Panc1 (cell line): ENCODE data around the gene MYBBP1A.

Source experiments
- POLR2AphosphoS5 ChIP-seq: IDR thresholded peaks from 2 replicates; pipeline ENCODE4 v1.6.1; 2012; ENCODE audit warnings: mild to moderate bottlenecking, low read depth, low read length, moderate library complexity
- TF ChIP-seq, protein P1 (sequence below): fragments of 450-650 bp; IDR thresholded peaks from 2 replicates; pipeline ENCODE4 v1.5.1; 2017; ENCODE audit warnings: mild to moderate bottlenecking

DNA sequence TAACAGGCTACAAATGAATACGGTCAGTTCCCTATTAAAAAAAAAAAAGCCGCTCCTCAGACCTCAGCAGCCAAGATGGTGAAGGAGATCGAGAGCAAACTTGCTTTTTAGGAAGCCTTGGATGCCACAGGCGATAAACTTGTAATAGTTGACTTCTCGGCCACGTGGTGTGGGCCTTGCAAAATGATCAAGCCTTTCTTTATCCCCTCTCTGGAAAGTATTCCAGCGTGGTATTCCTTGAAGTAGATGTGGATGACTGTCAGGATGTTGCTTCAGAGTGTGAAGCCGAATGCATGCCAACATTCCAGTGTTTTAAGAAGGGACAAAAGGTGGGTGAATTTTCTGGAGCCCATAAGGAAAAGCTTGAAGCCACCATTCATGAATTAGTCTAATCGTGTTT is 16.9 kb upstream of the MYBBP1A start:
- TF ChIP-seq, protein P1, sequence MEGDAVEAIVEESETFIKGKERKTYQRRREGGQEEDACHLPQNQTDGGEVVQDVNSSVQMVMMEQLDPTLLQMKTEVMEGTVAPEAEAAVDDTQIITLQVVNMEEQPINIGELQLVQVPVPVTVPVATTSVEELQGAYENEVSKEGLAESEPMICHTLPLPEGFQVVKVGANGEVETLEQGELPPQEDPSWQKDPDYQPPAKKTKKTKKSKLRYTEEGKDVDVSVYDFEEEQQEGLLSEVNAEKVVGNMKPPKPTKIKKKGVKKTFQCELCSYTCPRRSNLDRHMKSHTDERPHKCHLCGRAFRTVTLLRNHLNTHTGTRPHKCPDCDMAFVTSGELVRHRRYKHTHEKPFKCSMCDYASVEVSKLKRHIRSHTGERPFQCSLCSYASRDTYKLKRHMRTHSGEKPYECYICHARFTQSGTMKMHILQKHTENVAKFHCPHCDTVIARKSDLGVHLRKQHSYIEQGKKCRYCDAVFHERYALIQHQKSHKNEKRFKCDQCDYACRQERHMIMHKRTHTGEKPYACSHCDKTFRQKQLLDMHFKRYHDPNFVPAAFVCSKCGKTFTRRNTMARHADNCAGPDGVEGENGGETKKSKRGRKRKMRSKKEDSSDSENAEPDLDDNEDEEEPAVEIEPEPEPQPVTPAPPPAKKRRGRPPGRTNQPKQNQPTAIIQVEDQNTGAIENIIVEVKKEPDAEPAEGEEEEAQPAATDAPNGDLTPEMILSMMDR: no peak
- no peak for TF ChIP-seq POLR2AphosphoS5
